Activated naive CD8-positive, alpha-beta T cell (primary cell): ENCODE results near the gene DVL2.

Experiments used
- H3K27ac Mint-ChIP-seq: one replicate; pipeline ENCODE4 v1.8.0; 2021; ENCODE audit warnings: mixed read lengths
- H3K27me3 Mint-ChIP-seq: one replicate; pipeline ENCODE4 v1.8.0; 2021; ENCODE audit warnings: mixed read lengths
- H3K36me3 Mint-ChIP-seq: one replicate; pipeline ENCODE4 v1.8.0; 2021; ENCODE audit warnings: mixed read lengths
- H3K4me1 Mint-ChIP-seq: one replicate; pipeline ENCODE4 v1.8.0; 2021; ENCODE audit warnings: low read depth, mixed read lengths
- H3K4me3 Mint-ChIP-seq: one replicate; pipeline ENCODE4 v1.8.0; 2021; ENCODE audit warnings: mild to moderate bottlenecking, mixed read lengths
- H3K9me3 Mint-ChIP-seq: one replicate; pipeline ENCODE4 v1.8.0; 2021; ENCODE audit warnings: low read depth, mixed read lengths

Gene DVL2

GRCh38 chr17:7220593-7221277, 13.6 kb downstream of the DVL2 start:
- H3K4me3 Mint-ChIP-seq, result peak overlapping the region; percentile 93
- H3K36me3 Mint-ChIP-seq, result peaks cover 3% of the 10 kb centered on the region
- peak overlapping the region; percentile 83 for H3K27ac Mint-ChIP-seq
- no peaks in the 10 kb centered on the region for H3K9me3 Mint-ChIP-seq
- H3K4me1 Mint-ChIP-seq, result peaks cover 50% of the 10 kb centered on the region
- no peaks in the 10 kb centered on the region for H3K27me3 Mint-ChIP-seq

DNA sequence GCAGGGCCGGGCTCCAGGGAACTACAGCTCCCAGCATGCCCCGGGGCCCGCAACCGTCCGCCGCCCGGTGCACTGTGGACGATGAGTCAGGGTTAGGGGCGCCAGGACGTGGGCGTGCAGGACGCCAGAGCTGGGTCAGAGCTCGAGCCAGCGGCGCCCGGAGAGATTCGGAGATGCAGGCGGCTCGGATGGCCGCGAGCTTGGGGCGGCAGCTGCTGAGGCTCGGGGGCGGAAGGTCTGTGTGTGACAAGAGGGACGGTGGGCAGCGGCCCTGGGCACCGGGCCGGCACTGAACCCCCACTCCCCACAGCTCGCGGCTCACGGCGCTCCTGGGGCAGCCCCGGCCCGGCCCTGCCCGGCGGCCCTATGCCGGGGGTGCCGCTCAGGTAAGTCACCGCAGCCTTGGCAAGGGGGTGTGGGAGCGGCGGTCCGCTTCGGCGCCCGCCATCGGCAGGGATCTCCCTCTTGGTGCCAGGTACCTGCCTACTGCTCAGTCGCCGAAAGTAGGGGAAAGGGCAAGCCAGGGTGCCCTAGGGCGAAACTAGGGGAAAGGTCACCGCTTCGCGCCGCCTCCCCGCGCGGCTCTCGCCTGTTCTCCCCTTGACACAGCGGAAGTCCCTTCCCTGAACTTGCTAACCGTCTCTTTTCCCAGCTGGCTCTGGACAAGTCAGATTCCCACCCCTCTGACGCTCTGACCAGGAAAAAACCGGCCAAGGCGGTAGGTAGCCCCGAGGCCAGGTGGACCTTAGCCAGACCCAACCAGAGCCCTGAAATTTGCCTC, 14.3 kb downstream of the DVL2 start, which contains the start of the genes ACADVL and DLG4:
ACADVL (plus strand) TSS at position 127 of the 781 bp plus-strand sequence; CDS start at position 174, 47 bp downstream.
DLG4 (minus strand) TSS at position 25 of the 781 bp plus-strand sequence.
- Mint-ChIP-seq H3K27ac (peak within 1 kb of the TSS; percentile 95), H3K27me3 (no peaks in the 10 kb centered on the region), H3K36me3 (peaks cover 3% of the 10 kb centered on the region), H3K4me1 (peaks cover 56% of the 10 kb centered on the region), H3K4me3 (peak within 1 kb of the TSS; percentile 93), H3K9me3 (no peaks in the 10 kb centered on the region)

DNA sequence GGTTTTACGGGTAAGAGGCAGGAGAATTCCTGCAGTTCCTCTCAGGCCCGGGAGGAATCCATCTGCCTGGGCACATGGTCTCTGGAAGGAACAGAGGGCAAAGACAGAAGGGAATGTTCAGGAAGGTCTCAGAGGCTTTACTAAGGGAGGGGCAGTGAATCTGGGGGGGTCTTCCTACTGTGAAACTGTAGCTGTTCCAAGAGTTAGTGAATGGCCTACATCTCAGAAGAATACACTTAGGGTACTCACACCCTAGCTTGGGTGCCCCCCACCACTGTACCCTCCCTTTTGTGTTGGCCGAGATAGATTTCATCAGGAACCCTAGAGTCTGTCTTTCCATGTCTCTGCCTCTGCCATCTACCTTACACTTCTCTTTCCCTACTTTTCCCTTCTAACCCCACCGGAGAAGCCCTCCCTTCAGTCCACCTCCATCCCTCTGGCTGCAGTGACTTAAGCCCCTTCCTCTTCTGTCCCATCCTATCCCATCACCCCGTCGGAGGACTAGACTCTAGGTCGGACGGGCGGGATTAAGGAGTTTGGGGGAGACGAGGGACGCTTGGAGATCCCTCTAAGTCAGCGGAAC, 15.0 kb downstream of the DVL2 start:
- peaks cover 3% of the 10 kb centered on the region for H3K36me3 Mint-ChIP-seq
- H3K27ac Mint-ChIP-seq, result peak overlapping the region; percentile 95
- peaks cover 63% of the 10 kb centered on the region for H3K4me1 Mint-ChIP-seq

GRCh38 chr17:7218758-7219157, 15.6 kb downstream of the DVL2 start:
- H3K4me3 Mint-ChIP-seq, result peak overlapping the region; percentile 93
- no peaks in the 10 kb centered on the region for H3K27me3 Mint-ChIP-seq
- H3K36me3 Mint-ChIP-seq, result peaks cover under 1% of the 10 kb centered on the region
- peaks cover 69% of the 10 kb centered on the region for H3K4me1 Mint-ChIP-seq
- no peaks in the 10 kb centered on the region for H3K9me3 Mint-ChIP-seq
- H3K27ac Mint-ChIP-seq, result peak overlapping the region; percentile 95

More for the DNA sequence above, 15.0 kb downstream of the DVL2 start:
- H3K9me3 Mint-ChIP-seq, result no peaks in the 10 kb centered on the region
- H3K4me3 Mint-ChIP-seq, result peak overlapping the region; percentile 93
- no peaks in the 10 kb centered on the region for H3K27me3 Mint-ChIP-seq

- Mint-ChIP-seq H3K4me3 (peak overlapping the region; percentile 68), H3K9me3 (no peaks in the 10 kb centered on the region), H3K4me1 (peaks cover 71% of the 10 kb centered on the region), H3K36me3 (no peaks in the 10 kb centered on the region), H3K27me3 (no peaks in the 10 kb centered on the region), H3K27ac (peak overlapping the region; percentile 70)
Observed at GRCh38 chr17:7218166-7218565, 16.2 kb downstream of the DVL2 start.

DNA sequence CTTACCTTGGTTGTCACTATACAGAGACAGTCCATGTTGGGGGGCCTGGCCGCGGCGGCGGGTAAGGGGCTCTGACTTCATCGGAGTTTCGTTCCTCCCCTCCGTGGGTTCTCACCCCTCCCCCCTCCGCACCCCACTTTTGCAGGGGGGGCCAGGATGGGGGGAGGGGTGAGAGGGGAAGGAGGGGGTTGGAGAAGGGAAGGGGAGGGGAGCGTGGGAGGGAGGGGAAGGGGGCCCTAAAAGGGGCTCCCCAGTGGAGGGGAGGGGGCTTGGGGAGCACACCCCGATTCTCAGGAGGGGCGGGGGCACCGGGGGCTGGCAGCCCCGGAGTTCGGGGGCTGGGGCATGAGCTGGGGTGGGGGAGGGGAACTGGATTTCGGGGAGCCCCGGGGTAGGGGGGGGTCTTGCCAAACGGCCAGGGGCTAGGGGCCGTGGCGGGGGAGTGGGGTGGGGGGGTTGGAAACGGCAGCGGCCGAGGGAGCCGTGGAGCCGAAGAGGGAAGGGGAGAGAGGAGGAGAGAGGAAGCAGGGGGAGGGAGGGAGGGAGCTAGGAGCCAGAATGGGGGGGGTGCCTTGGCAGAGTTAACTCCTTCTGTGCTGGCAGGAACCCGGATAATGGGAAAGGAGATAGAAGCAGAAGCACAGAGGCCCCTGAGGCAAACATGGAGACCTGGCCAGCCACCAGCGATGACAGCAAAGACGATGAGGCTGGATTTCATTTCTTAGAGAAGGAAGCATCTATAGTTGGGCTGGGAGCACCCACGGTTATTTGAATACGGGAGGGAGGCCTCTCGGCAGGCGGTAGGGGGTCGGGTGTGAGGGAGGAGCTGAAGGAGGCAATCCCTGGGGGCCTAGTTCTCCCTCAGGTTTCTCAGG, 17.0 kb downstream of the DVL2 start:
- Mint-ChIP-seq H3K36me3 (no peaks in the 10 kb centered on the region), H3K9me3 (no peaks in the 10 kb centered on the region), H3K27me3 (no peaks in the 10 kb centered on the region), H3K27ac (peak overlapping the region; percentile 70), H3K4me3 (peak overlapping the region; percentile 68), H3K4me1 (peaks cover 71% of the 10 kb centered on the region)

GRCh38 chr17:7216242-7217112, 17.8 kb downstream of the DVL2 start:
- peak overlapping the region; percentile 61 for H3K4me3 Mint-ChIP-seq
- H3K4me1 Mint-ChIP-seq, result peaks cover 77% of the 10 kb centered on the region
- H3K36me3 Mint-ChIP-seq, result no peaks in the 10 kb centered on the region
- no peaks in the 10 kb centered on the region for H3K9me3 Mint-ChIP-seq
- peak overlapping the region; percentile 67 for H3K27ac Mint-ChIP-seq
- no peaks in the 10 kb centered on the region for H3K27me3 Mint-ChIP-seq

GRCh38 chr17:7215652-7216180, 18.6 kb downstream of the DVL2 start:
- Mint-ChIP-seq H3K4me1 (peaks cover 70% of the 10 kb centered on the region), H3K36me3 (no peaks in the 10 kb centered on the region)

GRCh38 chr17:7215136-7215638, 19.1 kb downstream of the DVL2 start:
- Mint-ChIP-seq H3K4me1 (peaks cover 66% of the 10 kb centered on the region), H3K27me3 (no peaks in the 10 kb centered on the region), H3K27ac (peak overlapping the region; percentile 91)

More at GRCh38 chr17:7215652-7216180, 18.6 kb downstream of the DVL2 start:
- no peaks in the 10 kb centered on the region for H3K9me3 Mint-ChIP-seq
- H3K27ac Mint-ChIP-seq, result peak overlapping the region; percentile 91
- H3K4me3 Mint-ChIP-seq, result peak overlapping the region; percentile 89
- no peaks in the 10 kb centered on the region for H3K27me3 Mint-ChIP-seq

DNA sequence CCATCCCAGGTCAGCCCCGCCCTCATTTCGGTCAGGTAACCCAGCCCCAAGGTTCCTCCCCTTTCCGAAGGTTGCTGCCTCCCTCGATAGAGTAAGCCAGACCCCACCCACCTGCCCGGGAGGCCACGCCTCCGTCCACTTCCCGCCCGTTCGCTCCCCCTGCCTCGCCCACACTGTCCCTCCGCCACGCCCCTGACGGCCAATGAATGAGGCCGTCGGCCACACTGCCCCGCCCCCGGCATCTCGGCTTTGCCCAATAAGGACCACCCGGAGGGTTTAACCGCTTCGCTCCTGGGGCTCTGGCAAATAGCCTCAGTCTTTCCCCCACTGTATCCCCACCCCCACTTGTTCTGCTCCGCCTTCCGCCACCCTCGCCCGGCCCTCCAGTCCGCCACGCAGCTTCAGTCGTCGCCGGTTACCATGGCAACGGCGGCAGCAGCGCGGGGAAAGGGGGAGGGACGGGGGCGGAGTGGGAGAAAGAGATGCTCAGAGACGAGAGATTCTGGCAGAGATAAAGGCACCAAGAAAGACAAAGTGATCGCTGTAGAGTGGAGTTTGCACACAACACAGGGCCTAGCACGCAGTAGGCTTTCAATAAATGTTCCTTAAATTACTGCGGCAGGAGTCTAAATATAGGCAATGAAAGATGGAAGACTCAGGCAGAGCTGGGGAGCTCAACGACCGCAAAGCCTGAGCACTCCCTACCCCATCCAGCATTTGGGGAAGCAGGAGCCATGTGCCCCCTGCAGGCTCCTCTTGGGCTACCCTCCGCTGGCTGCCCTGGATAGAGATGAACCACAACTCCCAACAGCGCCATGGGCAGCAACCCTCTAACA, 19.8 kb downstream of the DVL2 start:
- H3K27me3 Mint-ChIP-seq, result no peaks in the 10 kb centered on the region
- H3K4me3 Mint-ChIP-seq, result peak overlapping the region; percentile 89
- H3K4me1 Mint-ChIP-seq, result peaks cover 63% of the 10 kb centered on the region
- no peaks in the 10 kb centered on the region for H3K36me3 Mint-ChIP-seq
- no peaks in the 10 kb centered on the region for H3K9me3 Mint-ChIP-seq
- peak overlapping the region; percentile 91 for H3K27ac Mint-ChIP-seq

More at GRCh38 chr17:7215136-7215638, 19.1 kb downstream of the DVL2 start:
- H3K36me3 Mint-ChIP-seq, result no peaks in the 10 kb centered on the region
- H3K4me3 Mint-ChIP-seq, result peak overlapping the region; percentile 89
- no peaks in the 10 kb centered on the region for H3K9me3 Mint-ChIP-seq

DNA sequence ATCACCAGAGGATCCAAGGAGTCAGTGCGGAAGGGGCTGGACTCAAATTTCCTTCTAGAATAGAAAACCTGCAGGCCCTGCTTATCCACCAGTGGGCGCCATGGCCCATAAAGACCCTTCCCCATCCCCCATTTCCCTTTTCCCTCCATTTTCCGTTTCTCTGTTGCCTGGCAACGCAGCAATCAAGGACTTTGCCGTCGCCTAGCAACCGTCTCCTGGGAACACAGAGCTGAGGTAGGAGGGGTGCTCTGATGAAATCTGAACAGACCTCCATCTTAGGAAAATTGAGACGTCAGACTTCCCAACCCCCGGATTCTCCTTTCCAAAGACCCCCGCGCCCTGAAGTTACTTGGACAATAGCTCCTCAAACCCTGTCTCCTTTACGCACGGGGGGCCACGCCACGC, 20.4 kb downstream of the DVL2 start:
- peak overlapping the region; percentile 89 for H3K4me3 Mint-ChIP-seq
- H3K36me3 Mint-ChIP-seq, result no peaks in the 10 kb centered on the region
- H3K27me3 Mint-ChIP-seq, result no peaks in the 10 kb centered on the region
- H3K9me3 Mint-ChIP-seq, result no peaks in the 10 kb centered on the region
- H3K27ac Mint-ChIP-seq, result peak overlapping the region; percentile 91
- peaks cover 57% of the 10 kb centered on the region for H3K4me1 Mint-ChIP-seq

DNA sequence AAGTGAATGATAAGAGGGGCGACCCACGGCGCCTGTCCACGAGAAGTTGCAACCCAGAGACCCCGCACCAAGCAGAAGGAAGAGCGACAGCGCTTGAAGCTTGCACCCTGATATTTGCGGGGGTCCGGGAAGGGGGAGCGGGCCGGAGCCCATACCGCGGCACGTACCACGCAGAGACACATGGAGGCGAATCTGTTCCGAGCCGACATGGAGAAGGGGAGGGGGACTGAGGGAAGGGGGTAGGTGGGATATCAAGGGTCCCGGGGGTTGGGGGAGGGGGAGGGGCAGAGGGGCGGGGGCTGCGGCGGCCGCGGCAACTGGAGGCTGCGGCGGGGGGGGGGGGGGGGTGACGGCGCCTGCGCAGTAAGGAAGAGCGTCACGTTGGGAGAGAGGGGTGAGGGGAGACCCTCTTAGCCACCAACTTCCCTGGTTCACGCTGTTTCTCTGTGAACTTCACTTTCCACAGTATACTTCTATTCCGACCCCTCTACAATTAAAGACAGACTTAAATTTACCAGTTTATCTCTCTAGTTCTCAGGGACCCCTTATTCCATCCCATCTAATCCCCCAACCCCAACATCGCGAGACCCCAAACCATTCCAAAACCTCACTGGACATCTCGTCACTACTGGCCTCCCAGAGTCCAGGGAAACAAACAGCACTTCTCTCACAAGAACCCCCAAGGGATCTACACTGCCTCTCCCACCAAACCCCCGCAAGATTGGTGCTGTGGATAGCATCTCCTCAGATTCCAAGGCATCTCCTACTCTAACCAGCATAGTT, 22.6 kb downstream of the DVL2 start:
- Mint-ChIP-seq H3K36me3 (no peaks in the 10 kb centered on the region), H3K27ac (no peak overlapping the region)

More for the DNA sequence above, 22.6 kb downstream of the DVL2 start:
- H3K9me3 Mint-ChIP-seq, result no peaks in the 10 kb centered on the region
- H3K4me3 Mint-ChIP-seq, result no peak overlapping the region
- peaks cover 45% of the 10 kb centered on the region for H3K4me1 Mint-ChIP-seq
- H3K27me3 Mint-ChIP-seq, result no peaks in the 10 kb centered on the region
